Sigmoid colon (tissue), 4 donors: Measurements from ENCODE around the gene GLA.

Source experiments
- EP300 ChIP-seq, 4 donors: sonication (generic); formaldehyde crosslinking; IDR thresholded peaks; one replicate each; pipeline ENCODE4 v1.6.1; 2017; ENCODE audit warnings: antibody characterized with exemption in 4 of 4
- POLR2A ChIP-seq, 2 donors: fragments of 450-650 bp; IDR thresholded peaks; one replicate each; pipeline ENCODE4 v1.6.1; 2016; ENCODE audit warnings: antibody characterized with exemption in 2 of 2, mild to moderate bottlenecking in 2 of 2, moderate library complexity in 2 of 2
- POLR2AphosphoS5 ChIP-seq, 4 donors: sonication (generic); formaldehyde crosslinking; IDR thresholded peaks; one replicate each; pipeline ENCODE4 v1.6.1; 2017; ENCODE audit warnings: antibody characterized with exemption in 4 of 4
- TF ChIP-seq, protein P1 (sequence below), 4 experiments: fragments of 450-650 bp in 3 of 4; fragments of 200-600 bp in 1 of 4; IDR thresholded peaks; one replicate each; pipeline ENCODE4 v1.5.1; 2016 to 2019; ENCODE audit warnings: antibody characterized with exemption in 4 of 4, mild to moderate bottlenecking in 3 of 4, moderate library complexity in 2 of 4

DNA sequence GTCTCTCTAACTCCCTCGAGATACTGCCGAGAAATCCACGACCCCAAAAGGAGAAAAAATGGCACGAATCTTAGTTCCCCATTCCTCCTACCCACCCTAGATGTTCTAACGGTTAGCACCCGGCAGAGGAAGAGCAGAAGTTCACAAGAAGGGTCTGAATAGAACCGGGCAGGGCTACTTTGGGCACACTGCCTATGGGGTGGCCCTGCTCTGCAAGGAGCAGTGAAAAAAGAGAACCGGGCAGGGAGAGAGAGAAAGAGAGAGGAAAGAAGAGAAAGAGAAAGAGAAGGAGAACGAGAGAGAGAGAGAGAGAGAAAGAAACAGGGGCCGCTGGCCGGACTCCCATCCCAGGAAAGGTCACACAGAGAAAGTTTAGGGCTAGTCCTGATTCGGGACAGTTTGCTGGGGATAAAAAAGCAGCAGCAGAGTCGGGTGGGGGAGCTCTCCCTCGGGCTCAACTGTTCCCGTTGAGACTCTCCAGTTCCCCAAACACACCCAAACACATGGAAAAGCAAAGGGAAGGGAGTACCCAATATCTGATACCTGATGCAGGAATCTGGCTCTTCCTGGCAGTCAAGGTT lies 468 bp downstream of the GLA start:
- TF ChIP-seq, protein P1, sequence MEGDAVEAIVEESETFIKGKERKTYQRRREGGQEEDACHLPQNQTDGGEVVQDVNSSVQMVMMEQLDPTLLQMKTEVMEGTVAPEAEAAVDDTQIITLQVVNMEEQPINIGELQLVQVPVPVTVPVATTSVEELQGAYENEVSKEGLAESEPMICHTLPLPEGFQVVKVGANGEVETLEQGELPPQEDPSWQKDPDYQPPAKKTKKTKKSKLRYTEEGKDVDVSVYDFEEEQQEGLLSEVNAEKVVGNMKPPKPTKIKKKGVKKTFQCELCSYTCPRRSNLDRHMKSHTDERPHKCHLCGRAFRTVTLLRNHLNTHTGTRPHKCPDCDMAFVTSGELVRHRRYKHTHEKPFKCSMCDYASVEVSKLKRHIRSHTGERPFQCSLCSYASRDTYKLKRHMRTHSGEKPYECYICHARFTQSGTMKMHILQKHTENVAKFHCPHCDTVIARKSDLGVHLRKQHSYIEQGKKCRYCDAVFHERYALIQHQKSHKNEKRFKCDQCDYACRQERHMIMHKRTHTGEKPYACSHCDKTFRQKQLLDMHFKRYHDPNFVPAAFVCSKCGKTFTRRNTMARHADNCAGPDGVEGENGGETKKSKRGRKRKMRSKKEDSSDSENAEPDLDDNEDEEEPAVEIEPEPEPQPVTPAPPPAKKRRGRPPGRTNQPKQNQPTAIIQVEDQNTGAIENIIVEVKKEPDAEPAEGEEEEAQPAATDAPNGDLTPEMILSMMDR (IDR thresholded peaks at IDR 0.05): no peak
- TF ChIP-seq POLR2A (IDR thresholded peaks at IDR 0.05) (no peak), POLR2AphosphoS5 (IDR thresholded peaks at IDR 0.05) (no peak), EP300 (IDR thresholded peaks at IDR 0.05) (no peak)
